Spleen (tissue), 11 donors: ENCODE results near the gene PRKCA. TPM values are rescaled to one million over a fixed set of nuclear protein-coding genes. Genes with fewer than 3 reads are reported as not detected.

Experiments used
- DNase-seq: peaks from one replicate; pipeline ENCODE4 v3.0.0-alpha.2; 2020
- H3K27ac ChIP-seq, 8 donors: fragments of 200-600 bp; sonication (generic) in 7 of 8; 1 replicate in 4 of 8; 2 replicates in 4 of 8; pipeline versions ENCODE4 v1.5.0 to v1.8.0; 2016 to 2021; ENCODE audit warnings: inconsistent platforms in 4 of 8, mild to moderate bottlenecking in 4 of 8, moderate library complexity in 1 of 8
- H3K27me3 ChIP-seq, 7 donors: fragments of 200-600 bp; sonication (generic) in 6 of 7; replicated peaks in 1 of 7; 1 replicate in 4 of 7; 2 replicates in 3 of 7; pipeline versions ENCODE4 v1.5.0 to v1.8.0; 2016 to 2021; ENCODE audit warnings: inconsistent platforms in 3 of 7, mild to moderate bottlenecking in 1 of 7
- H3K36me3 ChIP-seq, 6 donors: fragments of 200-600 bp; sonication (generic) in 5 of 6; 1 replicate in 4 of 6; 2 replicates in 2 of 6; pipeline versions ENCODE4 v1.5.0 to v1.8.0; 2016 to 2021; ENCODE audit warnings: inconsistent platforms in 2 of 6
- H3K4me1 ChIP-seq, 6 donors: fragments of 200-600 bp; sonication (generic) in 5 of 6; 1 replicate in 3 of 6; 2 replicates in 3 of 6; pipeline versions ENCODE4 v1.5.0 to v1.8.0; 2016 to 2021; ENCODE audit warnings: inconsistent platforms in 3 of 6
- H3K4me3 ChIP-seq, 8 donors: fragments of 200-600 bp; sonication (generic) in 7 of 8; 1 replicate in 4 of 8; 2 replicates in 4 of 8; pipeline versions ENCODE4 v1.5.0 to v1.8.0; 2016 to 2021; ENCODE audit warnings: inconsistent platforms in 4 of 8, mild to moderate bottlenecking in 4 of 8, moderate library complexity in 2 of 8
- H3K9me3 ChIP-seq, 8 donors: fragments of 200-600 bp; sonication (generic) in 7 of 8; 1 replicate in 4 of 8; 2 replicates in 4 of 8; pipeline versions ENCODE4 v1.5.0 to v1.8.0; 2016 to 2021; ENCODE audit warnings: inconsistent platforms in 4 of 8
- POLR2A ChIP-seq, 3 donors: fragments of 450-650 bp; IDR thresholded peaks; one replicate each; pipeline ENCODE4 v1.5.1; 2017; ENCODE audit warnings: antibody characterized with exemption in 3 of 3, mild to moderate bottlenecking in 1 of 3
- POLR2AphosphoS5 ChIP-seq, 3 donors: sonication (generic); formaldehyde crosslinking; IDR thresholded peaks; one replicate each; pipeline ENCODE4 v1.5.1; 2017; ENCODE audit warnings: antibody characterized with exemption in 3 of 3
- WGBS, 5 donors: extraction: QIAGEN DNeasy Blood & Tissue Kit in 3 of 5; methylation state at CpG; one replicate each; pipeline versions ENCODE4 v1.1.5 to v1.1.7; 2013 to 2018; 5-methylcytosine and 5-hydroxymethylcytosine counted together
- intact Hi-C: fragments of 100-400 bp; cut with DNase I; formaldehyde crosslinking; loops from one replicate; pipeline ENCODE4 v1.15.0; 2023; ENCODE audit warnings: low total_unique reads
- polyA plus RNA-seq, 3 donors: library from polyadenylated mRNA; stranded (reverse); fragments of 200-250 nt; gene quantifications; one replicate each; pipeline ENCODE4 v1.2.1, GENCODE V29; 2013
- total RNA-seq, 7 donors: library from RNA; depleted of rRNA in 3 of 7; stranded (reverse); fragments of >200 nt in 3 of 7; fragmentation: NEBNext Ultra II Directional in 4 of 7; extraction: Animal tissue kit (Norgen Biotek cat#: 25700) in 4 of 7; gene quantifications; one replicate each; pipeline versions ENCODE4 v1.1.0 to v1.2.1, GENCODE V29; 2016 to 2021
- TF ChIP-seq, protein P1 (sequence below), 11 experiments: fragments of 200-600 bp in 7 of 11; fragments of 450-650 bp in 4 of 11; sonication (generic) in 4 of 11; IDR thresholded peaks in 8 of 11; conservative IDR thresholded peaks in 3 of 11; 1 replicate in 7 of 11; 2 replicates in 4 of 11; pipeline versions ENCODE4 v1.4.0 to v1.8.0; 2016 to 2021; ENCODE audit warnings: antibody characterized with exemption in 11 of 11, inconsistent platforms in 4 of 11, mild to moderate bottlenecking in 1 of 11
- donor health status: healthy with polysubstance abuse.
- donor health status: DM: no; HTN: no; CAD: no; lungs with moderate emphysema.
- donor health status: DM: no; HTN: no; CAD: no.
- donor health status: Bipolar disorder and iron deficiency.
- donor health status: healthy.
- donor health status: DM: no; HTN: no; CAD: no.
- donor health status: DM: yes; HTN: yes; CAD: no.

PRKCA gene
- total and polyA plus RNA-seq, 10 donors, result 1.7 to 59.7 (median 31.2) TPM

GRCh38 chr17:66260275-66260674, 42.1 kb upstream of the PRKCA start:
- 81 to 93% (median 89%) methylated on average over 6 of the region's 6 CpGs for WGBS, 5 donors
- Histone ChIP-seq H3K4me3 (no peak overlapping the region), H3K36me3 (no peaks in the 10 kb centered on the region), H3K4me1 (peaks cover 0 to 9% (median 2%) of the 10 kb centered on the region in 6 donors), H3K27ac (no peak overlapping the region), H3K27me3 (no peaks in the 10 kb centered on the region), H3K9me3 (peaks cover 0 to 7% (median 0%) of the 10 kb centered on the region in 8 donors)
- no peak for TF ChIP-seq POLR2AphosphoS5 (IDR thresholded peaks at IDR 0.05)
- TF ChIP-seq, protein P1, sequence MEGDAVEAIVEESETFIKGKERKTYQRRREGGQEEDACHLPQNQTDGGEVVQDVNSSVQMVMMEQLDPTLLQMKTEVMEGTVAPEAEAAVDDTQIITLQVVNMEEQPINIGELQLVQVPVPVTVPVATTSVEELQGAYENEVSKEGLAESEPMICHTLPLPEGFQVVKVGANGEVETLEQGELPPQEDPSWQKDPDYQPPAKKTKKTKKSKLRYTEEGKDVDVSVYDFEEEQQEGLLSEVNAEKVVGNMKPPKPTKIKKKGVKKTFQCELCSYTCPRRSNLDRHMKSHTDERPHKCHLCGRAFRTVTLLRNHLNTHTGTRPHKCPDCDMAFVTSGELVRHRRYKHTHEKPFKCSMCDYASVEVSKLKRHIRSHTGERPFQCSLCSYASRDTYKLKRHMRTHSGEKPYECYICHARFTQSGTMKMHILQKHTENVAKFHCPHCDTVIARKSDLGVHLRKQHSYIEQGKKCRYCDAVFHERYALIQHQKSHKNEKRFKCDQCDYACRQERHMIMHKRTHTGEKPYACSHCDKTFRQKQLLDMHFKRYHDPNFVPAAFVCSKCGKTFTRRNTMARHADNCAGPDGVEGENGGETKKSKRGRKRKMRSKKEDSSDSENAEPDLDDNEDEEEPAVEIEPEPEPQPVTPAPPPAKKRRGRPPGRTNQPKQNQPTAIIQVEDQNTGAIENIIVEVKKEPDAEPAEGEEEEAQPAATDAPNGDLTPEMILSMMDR (IDR thresholded peaks at IDR 0.05 in 8 of 11, conservative IDR thresholded peaks at IDR 0.05 in 3 of 11), result no peak
- no peak for TF ChIP-seq POLR2A (IDR thresholded peaks at IDR 0.05)
- intact Hi-C loops, result no loop called here
- no peak for DNase-seq

- H3K4me3 ChIP-seq, result no peak overlapping the region
- no peaks in the 10 kb centered on the region for H3K36me3 ChIP-seq
- no peaks in the 10 kb centered on the region for H3K27me3 ChIP-seq
- H3K27ac ChIP-seq, result no peak overlapping the region
- WGBS, 5 donors, result 34 to 97% (median 96%) methylated on average over 1 of the region's 1 CpG
- intact Hi-C loops, result no loop called here
- peaks cover 0 to 7% (median 0%) of the 10 kb centered on the region in 8 donors for H3K9me3 ChIP-seq
- TF ChIP-seq POLR2A (IDR thresholded peaks at IDR 0.05), result no peak
- TF ChIP-seq POLR2AphosphoS5 (IDR thresholded peaks at IDR 0.05), result no peak
- TF ChIP-seq, protein P1 (IDR thresholded peaks at IDR 0.05 in 8 of 11, conservative IDR thresholded peaks at IDR 0.05 in 3 of 11), result no peak
- no peak for DNase-seq
- H3K4me1 ChIP-seq, result peaks cover 0 to 5% (median 0%) of the 10 kb centered on the region in 6 donors
These were observed 41.7 kb upstream of the PRKCA start for GRCh38 chr17:66260688-66261087.

DNA sequence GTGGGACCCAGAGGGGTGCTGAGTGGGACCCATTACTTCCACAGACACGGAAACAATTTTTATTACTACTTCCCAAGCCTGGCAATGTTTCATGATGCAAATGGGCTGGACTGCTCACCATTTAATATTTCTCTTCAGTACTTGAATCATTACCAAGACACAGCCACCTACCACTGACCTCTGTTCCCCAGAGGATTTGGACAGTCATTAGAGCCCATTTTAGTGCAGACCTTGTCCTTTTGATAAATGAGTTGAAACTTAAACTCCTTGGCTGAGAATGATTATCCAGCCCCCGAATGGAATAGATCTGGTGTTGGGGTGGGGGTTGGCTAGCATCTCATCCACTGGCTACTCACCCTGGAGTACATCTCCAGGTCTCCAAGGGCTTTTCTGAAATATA, 39.6 kb upstream of the PRKCA start:
- Histone ChIP-seq H3K36me3 (no peaks in the 10 kb centered on the region), H3K4me3 (no peak overlapping the region), H3K27ac (no peak overlapping the region), H3K27me3 (no peaks in the 10 kb centered on the region), H3K4me1 (no peaks in the 10 kb centered on the region), H3K9me3 (peaks cover 0 to 7% (median 0%) of the 10 kb centered on the region in 8 donors)
- TF ChIP-seq, protein P1 (IDR thresholded peaks at IDR 0.05 in 8 of 11, conservative IDR thresholded peaks at IDR 0.05 in 3 of 11), result no peak
- TF ChIP-seq POLR2AphosphoS5 (IDR thresholded peaks at IDR 0.05) (no peak), POLR2A (IDR thresholded peaks at IDR 0.05) (no peak)
- DNase-seq, result no peak
- WGBS, 5 donors, result 68 to 83% (median 74%) methylated on average over 2 of the region's 2 CpGs
- intact Hi-C loops, result no loop called here

GRCh38 chr17:66264696-66265095, 37.7 kb upstream of the PRKCA start:
- Histone ChIP-seq H3K9me3 (peaks cover 0 to 7% (median 0%) of the 10 kb centered on the region in 8 donors), H3K36me3 (no peaks in the 10 kb centered on the region), H3K27ac (no peak overlapping the region), H3K27me3 (no peaks in the 10 kb centered on the region), H3K4me1 (no peaks in the 10 kb centered on the region), H3K4me3 (no peak overlapping the region)
- TF ChIP-seq, protein P1 (IDR thresholded peaks at IDR 0.05 in 8 of 11, conservative IDR thresholded peaks at IDR 0.05 in 3 of 11), result no peak
- TF ChIP-seq POLR2AphosphoS5 (IDR thresholded peaks at IDR 0.05) (no peak), POLR2A (IDR thresholded peaks at IDR 0.05) (no peak)
- intact Hi-C loops, result no loop called here
- 87 to 95% (median 91%) methylated on average over 5 of the region's 5 CpGs for WGBS, 5 donors
- DNase-seq, result no peak
